Panc1 (cell line): ENCODE measurements around the gene DNAJA3. TPM values are rescaled to one million over a fixed set of nuclear protein-coding genes. Genes with fewer than 3 reads are reported as not detected.

Source experiments
- ATAC-seq: fragments of 200-7000 bp; cut with Tn5 transposase; 2 replicates; pipeline ENCODE4 v1.9.1; 2020; ENCODE audit warnings: mild to moderate bottlenecking, moderate library complexity
- BruUV-seq: library from RNA; stranded (reverse); fragments of 400-500 nt; replicated peaks from 2 replicates; lab custom pipeline; 2021; lab: Mats Ljungman, UMichigan
- CTCF ChIA-PET: fragments of 300-600 bp; sonication (Branson Sonifier 250); formaldehyde crosslinking; loops from one replicate; lab custom pipeline; 2022; ENCODE audit warnings: antibody characterized with exemption; lab: Charles Lee
- POLR2A ChIA-PET: fragments of 300-600 bp; sonication (Branson Sonifier 250); formaldehyde crosslinking; loops from one replicate; lab custom pipeline; 2022; ENCODE audit warnings: antibody characterized with exemption; lab: Charles Lee
- DNase-seq: peaks from one replicate; pipeline ENCODE4 v3.0.0-alpha.2; 2010; ENCODE audit warnings: low read depth, low spot score
- H3K27ac ChIP-seq: 2 replicates; pipeline ENCODE4 v1.5.1; 2011; ENCODE audit warnings: mild to moderate bottlenecking, low read length, inconsistent platforms
- H3K27me3 ChIP-seq: fragments of 200-500 bp; sonication (Bioruptor generic); 2 replicates; pipeline ENCODE4 v1.6.0; 2014; ENCODE audit warnings: low read length, inconsistent platforms; ENCODE audit not compliant: control insufficient read depth, insufficient read depth
- H3K36me3 ChIP-seq: fragments of 200-500 bp; sonication (Bioruptor generic); 2 replicates; pipeline ENCODE4 v1.5.1; 2014; ENCODE audit warnings: inconsistent platforms, mild to moderate bottlenecking, low read length, moderate library complexity; ENCODE audit not compliant: control insufficient read depth, insufficient read depth
- H3K4me1 ChIP-seq: 2 replicates; pipeline ENCODE4 v1.5.1; 2011; ENCODE audit warnings: inconsistent platforms, mild to moderate bottlenecking, low read length, moderate library complexity; ENCODE audit not compliant: control insufficient read depth, insufficient read depth
- H3K4me3 ChIP-seq, 2 experiments: 2 replicates each; pipeline ENCODE4 v1.5.1; 2011 to 2012; ENCODE audit warnings: low read depth in 2 of 2, low read length in 2 of 2, mild to moderate bottlenecking in 2 of 2, inconsistent platforms in 1 of 2, moderate library complexity in 1 of 2
- H3K9me3 ChIP-seq: fragments of 200-500 bp; sonication (Bioruptor generic); 2 replicates; pipeline ENCODE4 v1.5.1; 2014; ENCODE audit warnings: low read depth, mild to moderate bottlenecking, inconsistent platforms, low read length, moderate library complexity; ENCODE audit not compliant: control insufficient read depth, insufficient read depth
- POLR2AphosphoS5 ChIP-seq: IDR thresholded peaks from 2 replicates; pipeline ENCODE4 v1.6.1; 2012; ENCODE audit warnings: mild to moderate bottlenecking, low read depth, low read length, moderate library complexity
- SIN3A ChIP-seq: IDR thresholded peaks from 2 replicates; pipeline ENCODE4 v1.6.1; 2012; ENCODE audit warnings: low read depth, mild to moderate bottlenecking, low read length, moderate library complexity, borderline replicate concordance; ENCODE audit not compliant: insufficient read depth
- TCF7L2 ChIP-seq: IDR thresholded peaks from 2 replicates; pipeline ENCODE4 v1.6.1; 2011; ENCODE audit warnings: mild to moderate bottlenecking, low read depth, low read length, inconsistent platforms
- in situ Hi-C: cut with HindIII; loops from 2 replicates; pipeline ENCODE4 v1.10.0; 2016; ENCODE audit warnings: low sequenced_read_pairs, low pct_unique_long_range_greater_than_20kb
- intact Hi-C: fragments of 100-400 bp; cut with micrococcal nuclease; formaldehyde crosslinking; loops from one replicate; pipeline ENCODE4 v1.10.0; 2022; ENCODE audit not compliant: unreplicated experiment
- total RNA-seq: library from RNA; stranded (reverse); gene quantifications from one replicate; pipeline ENCODE4 v1.2.1, GENCODE V29; 2021; ENCODE audit not compliant: unreplicated experiment
- TF ChIP-seq, protein P1 (sequence below), 2 experiments: IDR thresholded peaks; 2 replicates each; pipeline ENCODE4 v1.6.1; 2011 to 2012; ENCODE audit warnings: low read depth in 2 of 2, control low read depth in 1 of 2, low read length in 1 of 2, mild to moderate bottlenecking in 1 of 2, moderate library complexity in 1 of 2; ENCODE audit not compliant: insufficient read depth in 1 of 2
- TF ChIP-seq, protein P2 (sequence below): fragments of 450-650 bp; IDR thresholded peaks from 2 replicates; pipeline ENCODE4 v1.5.1; 2017; ENCODE audit warnings: mild to moderate bottlenecking

DNAJA3 gene
- total RNA-seq, 1 experiment from 2014 or later, result 68.7 TPM

DNA sequence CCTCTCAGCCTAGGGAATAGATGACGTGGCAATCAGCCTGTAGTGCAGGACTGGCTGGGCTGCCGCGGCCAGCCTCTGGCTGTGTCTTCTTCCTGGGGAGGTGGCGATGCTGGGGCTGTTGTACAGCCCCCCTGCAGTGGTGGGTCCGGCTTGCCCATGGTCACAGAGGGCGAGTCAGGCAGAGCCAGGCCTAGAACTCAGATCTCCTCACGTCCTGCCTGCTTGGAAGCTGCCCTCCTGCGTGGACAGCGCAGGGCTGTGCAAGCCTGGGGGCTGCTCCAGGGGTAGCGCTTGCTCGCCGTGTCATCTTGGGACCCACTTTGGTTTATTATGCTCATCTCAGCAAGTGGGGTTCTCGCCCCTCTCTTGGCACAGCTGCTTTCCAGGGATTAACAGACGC, 29.4 kb downstream of the DNAJA3 start:
- intact Hi-C loops (no loop called here), in situ Hi-C loops (no loop called here)
- no peaks in the 10 kb centered on the region; the same call in 1 of the 2 replicates for H3K36me3 ChIP-seq
- no peaks in the 10 kb centered on the region for H3K4me1 ChIP-seq
- no peaks in the 10 kb centered on the region for H3K27me3 ChIP-seq
- DNase-seq (no peak), ATAC-seq (no peak)
- ChIA-PET CTCF (no interaction called here), POLR2A (interaction anchor here (0.7 kb wide), 1 partner anchor 35 kb away, joined by 3 read pairs; no protein-coding TSS in a partner anchor)
- BruUV-seq, result no TSS peak
- TF ChIP-seq, protein P1, sequence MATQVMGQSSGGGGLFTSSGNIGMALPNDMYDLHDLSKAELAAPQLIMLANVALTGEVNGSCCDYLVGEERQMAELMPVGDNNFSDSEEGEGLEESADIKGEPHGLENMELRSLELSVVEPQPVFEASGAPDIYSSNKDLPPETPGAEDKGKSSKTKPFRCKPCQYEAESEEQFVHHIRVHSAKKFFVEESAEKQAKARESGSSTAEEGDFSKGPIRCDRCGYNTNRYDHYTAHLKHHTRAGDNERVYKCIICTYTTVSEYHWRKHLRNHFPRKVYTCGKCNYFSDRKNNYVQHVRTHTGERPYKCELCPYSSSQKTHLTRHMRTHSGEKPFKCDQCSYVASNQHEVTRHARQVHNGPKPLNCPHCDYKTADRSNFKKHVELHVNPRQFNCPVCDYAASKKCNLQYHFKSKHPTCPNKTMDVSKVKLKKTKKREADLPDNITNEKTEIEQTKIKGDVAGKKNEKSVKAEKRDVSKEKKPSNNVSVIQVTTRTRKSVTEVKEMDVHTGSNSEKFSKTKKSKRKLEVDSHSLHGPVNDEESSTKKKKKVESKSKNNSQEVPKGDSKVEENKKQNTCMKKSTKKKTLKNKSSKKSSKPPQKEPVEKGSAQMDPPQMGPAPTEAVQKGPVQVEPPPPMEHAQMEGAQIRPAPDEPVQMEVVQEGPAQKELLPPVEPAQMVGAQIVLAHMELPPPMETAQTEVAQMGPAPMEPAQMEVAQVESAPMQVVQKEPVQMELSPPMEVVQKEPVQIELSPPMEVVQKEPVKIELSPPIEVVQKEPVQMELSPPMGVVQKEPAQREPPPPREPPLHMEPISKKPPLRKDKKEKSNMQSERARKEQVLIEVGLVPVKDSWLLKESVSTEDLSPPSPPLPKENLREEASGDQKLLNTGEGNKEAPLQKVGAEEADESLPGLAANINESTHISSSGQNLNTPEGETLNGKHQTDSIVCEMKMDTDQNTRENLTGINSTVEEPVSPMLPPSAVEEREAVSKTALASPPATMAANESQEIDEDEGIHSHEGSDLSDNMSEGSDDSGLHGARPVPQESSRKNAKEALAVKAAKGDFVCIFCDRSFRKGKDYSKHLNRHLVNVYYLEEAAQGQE (IDR thresholded peaks at IDR 0.05; ENCODE audit: insufficient read depth in 1 of 2, low read depth in 2 of 2, low read length in 1 of 2), result no peak
- no peak for TF ChIP-seq TCF7L2
- no peak for TF ChIP-seq SIN3A
- no peak for TF ChIP-seq POLR2AphosphoS5
- TF ChIP-seq, protein P2, sequence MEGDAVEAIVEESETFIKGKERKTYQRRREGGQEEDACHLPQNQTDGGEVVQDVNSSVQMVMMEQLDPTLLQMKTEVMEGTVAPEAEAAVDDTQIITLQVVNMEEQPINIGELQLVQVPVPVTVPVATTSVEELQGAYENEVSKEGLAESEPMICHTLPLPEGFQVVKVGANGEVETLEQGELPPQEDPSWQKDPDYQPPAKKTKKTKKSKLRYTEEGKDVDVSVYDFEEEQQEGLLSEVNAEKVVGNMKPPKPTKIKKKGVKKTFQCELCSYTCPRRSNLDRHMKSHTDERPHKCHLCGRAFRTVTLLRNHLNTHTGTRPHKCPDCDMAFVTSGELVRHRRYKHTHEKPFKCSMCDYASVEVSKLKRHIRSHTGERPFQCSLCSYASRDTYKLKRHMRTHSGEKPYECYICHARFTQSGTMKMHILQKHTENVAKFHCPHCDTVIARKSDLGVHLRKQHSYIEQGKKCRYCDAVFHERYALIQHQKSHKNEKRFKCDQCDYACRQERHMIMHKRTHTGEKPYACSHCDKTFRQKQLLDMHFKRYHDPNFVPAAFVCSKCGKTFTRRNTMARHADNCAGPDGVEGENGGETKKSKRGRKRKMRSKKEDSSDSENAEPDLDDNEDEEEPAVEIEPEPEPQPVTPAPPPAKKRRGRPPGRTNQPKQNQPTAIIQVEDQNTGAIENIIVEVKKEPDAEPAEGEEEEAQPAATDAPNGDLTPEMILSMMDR, result no peak
- H3K9me3 ChIP-seq, result no peaks in the 10 kb centered on the region
- no peak overlapping the region for H3K27ac ChIP-seq
- no peak overlapping the region for H3K4me3 ChIP-seq

DNA sequence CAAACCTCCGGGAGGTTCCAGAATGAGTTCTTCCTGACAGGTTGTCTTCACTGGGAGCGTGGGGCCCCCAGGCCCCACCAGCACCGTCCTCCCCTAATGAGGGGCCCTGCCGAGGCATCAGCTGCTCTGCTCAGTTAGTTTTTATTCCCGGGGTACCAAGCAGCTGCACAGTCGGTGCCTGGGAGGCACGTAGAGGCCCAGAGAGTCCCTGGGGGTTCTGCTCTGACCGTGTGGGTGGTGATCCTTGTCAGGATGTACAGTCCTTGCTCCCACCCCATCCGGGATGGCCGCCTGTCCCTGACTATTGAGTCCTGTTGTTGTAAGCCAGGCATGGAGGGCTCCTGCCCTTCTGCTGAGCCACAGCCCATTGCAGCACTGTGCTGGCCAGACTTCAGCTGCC, 30.3 kb downstream of the DNAJA3 start:
- no peaks in the 10 kb centered on the region for H3K27me3 ChIP-seq
- in situ Hi-C loops (no loop called here), intact Hi-C loops (no loop called here)
- no peaks in the 10 kb centered on the region for H3K4me1 ChIP-seq
- no peak overlapping the region for H3K4me3 ChIP-seq
- no peak for DNase-seq
- no peaks in the 10 kb centered on the region for H3K9me3 ChIP-seq
- ChIA-PET POLR2A (interaction anchor here (0.7 kb wide), 1 partner anchor 34 kb away, joined by 3 read pairs; no protein-coding TSS in a partner anchor), CTCF (no interaction called here)
- BruUV-seq, result TSS peak; percentile 77
- H3K27ac ChIP-seq, result no peak overlapping the region
- no peaks in the 10 kb centered on the region for H3K36me3 ChIP-seq
- TF ChIP-seq, protein P1 (IDR thresholded peaks at IDR 0.05; ENCODE audit: insufficient read depth in 1 of 2, low read depth in 2 of 2, low read length in 1 of 2), result no peak
- TF ChIP-seq POLR2AphosphoS5 (no peak), SIN3A (no peak), TCF7L2 (no peak)
- TF ChIP-seq, protein P2, result no peak
- ATAC-seq, result no peak
